Panc1 (cell line): ENCODE measurements around the gene FKBP2. TPM values are rescaled to one million over a fixed set of nuclear protein-coding genes. Genes with fewer than 3 reads are reported as not detected.

ENCODE experiments used
- ATAC-seq: fragments of 200-7000 bp; cut with Tn5 transposase; 2 replicates; pipeline ENCODE4 v1.9.1; 2020; ENCODE audit warnings: mild to moderate bottlenecking, moderate library complexity
- BruUV-seq: library from RNA; stranded (reverse); fragments of 400-500 nt; replicated peaks from 2 replicates; lab custom pipeline; 2021; lab: Mats Ljungman, UMichigan
- CTCF ChIA-PET: fragments of 300-600 bp; sonication (Branson Sonifier 250); formaldehyde crosslinking; loops from one replicate; lab custom pipeline; 2022; ENCODE audit warnings: antibody characterized with exemption; lab: Charles Lee
- POLR2A ChIA-PET: fragments of 300-600 bp; sonication (Branson Sonifier 250); formaldehyde crosslinking; loops from one replicate; lab custom pipeline; 2022; ENCODE audit warnings: antibody characterized with exemption; lab: Charles Lee
- DNase-seq: peaks from one replicate; pipeline ENCODE4 v3.0.0-alpha.2; 2010; ENCODE audit warnings: low read depth, low spot score
- H3K27ac ChIP-seq: 2 replicates; pipeline ENCODE4 v1.5.1; 2011; ENCODE audit warnings: mild to moderate bottlenecking, low read length, inconsistent platforms
- H3K27me3 ChIP-seq: fragments of 200-500 bp; sonication (Bioruptor generic); 2 replicates; pipeline ENCODE4 v1.6.0; 2014; ENCODE audit warnings: low read length, inconsistent platforms; ENCODE audit not compliant: control insufficient read depth, insufficient read depth
- H3K36me3 ChIP-seq: fragments of 200-500 bp; sonication (Bioruptor generic); 2 replicates; pipeline ENCODE4 v1.5.1; 2014; ENCODE audit warnings: inconsistent platforms, mild to moderate bottlenecking, low read length, moderate library complexity; ENCODE audit not compliant: control insufficient read depth, insufficient read depth
- H3K4me1 ChIP-seq: 2 replicates; pipeline ENCODE4 v1.5.1; 2011; ENCODE audit warnings: inconsistent platforms, mild to moderate bottlenecking, low read length, moderate library complexity; ENCODE audit not compliant: control insufficient read depth, insufficient read depth
- H3K4me3 ChIP-seq, 2 experiments: 2 replicates each; pipeline ENCODE4 v1.5.1; 2011 to 2012; ENCODE audit warnings: low read depth in 2 of 2, low read length in 2 of 2, mild to moderate bottlenecking in 2 of 2, inconsistent platforms in 1 of 2, moderate library complexity in 1 of 2
- H3K9me3 ChIP-seq: fragments of 200-500 bp; sonication (Bioruptor generic); 2 replicates; pipeline ENCODE4 v1.5.1; 2014; ENCODE audit warnings: low read depth, mild to moderate bottlenecking, inconsistent platforms, low read length, moderate library complexity; ENCODE audit not compliant: control insufficient read depth, insufficient read depth
- POLR2AphosphoS5 ChIP-seq: IDR thresholded peaks from 2 replicates; pipeline ENCODE4 v1.6.1; 2012; ENCODE audit warnings: mild to moderate bottlenecking, low read depth, low read length, moderate library complexity
- REST ChIP-seq, 2 experiments: IDR thresholded peaks; 2 replicates each; pipeline ENCODE4 v1.6.1; 2011 to 2012; ENCODE audit warnings: low read depth in 2 of 2, control low read depth in 1 of 2, low read length in 1 of 2, mild to moderate bottlenecking in 1 of 2, moderate library complexity in 1 of 2; ENCODE audit not compliant: insufficient read depth in 1 of 2
- SIN3A ChIP-seq: IDR thresholded peaks from 2 replicates; pipeline ENCODE4 v1.6.1; 2012; ENCODE audit warnings: low read depth, mild to moderate bottlenecking, low read length, moderate library complexity, borderline replicate concordance; ENCODE audit not compliant: insufficient read depth
- TCF7L2 ChIP-seq: IDR thresholded peaks from 2 replicates; pipeline ENCODE4 v1.6.1; 2011; ENCODE audit warnings: mild to moderate bottlenecking, low read depth, low read length, inconsistent platforms
- in situ Hi-C: cut with HindIII; loops from 2 replicates; pipeline ENCODE4 v1.10.0; 2016; ENCODE audit warnings: low sequenced_read_pairs, low pct_unique_long_range_greater_than_20kb
- intact Hi-C: fragments of 100-400 bp; cut with micrococcal nuclease; formaldehyde crosslinking; loops from one replicate; pipeline ENCODE4 v1.10.0; 2022; ENCODE audit not compliant: unreplicated experiment
- total RNA-seq: library from RNA; stranded (reverse); gene quantifications from one replicate; pipeline ENCODE4 v1.2.1, GENCODE V29; 2021; ENCODE audit not compliant: unreplicated experiment
- TF ChIP-seq, protein P1 (sequence below): fragments of 450-650 bp; IDR thresholded peaks from 2 replicates; pipeline ENCODE4 v1.5.1; 2017; ENCODE audit warnings: mild to moderate bottlenecking

The FKBP2 gene
- total RNA-seq, 1 experiment from 2014 or later, result 71.8 TPM

- no peak for DNase-seq
- H3K36me3 ChIP-seq, result no peaks in the 10 kb centered on the region; the same call in 1 of the 2 replicates
- H3K27me3 ChIP-seq, result no peaks in the 10 kb centered on the region
- CTCF ChIA-PET, result interaction anchor here (0.6 to 1.0 kb wide), 4 partner anchors 15 to 32 kb away, joined by 3 to 20 read pairs (median 5); partner anchors contain the start of gene PRDX5
- in situ Hi-C loops, result no loop called here
- H3K4me1 ChIP-seq, result peaks cover 28% of the 10 kb centered on the region
- intact Hi-C loops, result no loop called here
- H3K4me3 ChIP-seq, result peak overlapping the region; percentile 57 to 98
- POLR2A ChIA-PET, result interaction anchor here (0.7 to 1.5 kb wide), 2 partner anchors 17 to 32 kb away, joined by 5 to 10 read pairs; partner anchors contain the start of gene PRDX5
- BruUV-seq, result no TSS peak
- peak overlapping the region; percentile 82 for H3K27ac ChIP-seq
- no peak; the same call in 1 of the 2 replicates for TF ChIP-seq POLR2AphosphoS5
- TF ChIP-seq, protein P1, sequence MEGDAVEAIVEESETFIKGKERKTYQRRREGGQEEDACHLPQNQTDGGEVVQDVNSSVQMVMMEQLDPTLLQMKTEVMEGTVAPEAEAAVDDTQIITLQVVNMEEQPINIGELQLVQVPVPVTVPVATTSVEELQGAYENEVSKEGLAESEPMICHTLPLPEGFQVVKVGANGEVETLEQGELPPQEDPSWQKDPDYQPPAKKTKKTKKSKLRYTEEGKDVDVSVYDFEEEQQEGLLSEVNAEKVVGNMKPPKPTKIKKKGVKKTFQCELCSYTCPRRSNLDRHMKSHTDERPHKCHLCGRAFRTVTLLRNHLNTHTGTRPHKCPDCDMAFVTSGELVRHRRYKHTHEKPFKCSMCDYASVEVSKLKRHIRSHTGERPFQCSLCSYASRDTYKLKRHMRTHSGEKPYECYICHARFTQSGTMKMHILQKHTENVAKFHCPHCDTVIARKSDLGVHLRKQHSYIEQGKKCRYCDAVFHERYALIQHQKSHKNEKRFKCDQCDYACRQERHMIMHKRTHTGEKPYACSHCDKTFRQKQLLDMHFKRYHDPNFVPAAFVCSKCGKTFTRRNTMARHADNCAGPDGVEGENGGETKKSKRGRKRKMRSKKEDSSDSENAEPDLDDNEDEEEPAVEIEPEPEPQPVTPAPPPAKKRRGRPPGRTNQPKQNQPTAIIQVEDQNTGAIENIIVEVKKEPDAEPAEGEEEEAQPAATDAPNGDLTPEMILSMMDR, result no peak; the same call in 1 of the 2 replicates
- TF ChIP-seq TCF7L2, result no peak
- no peak for TF ChIP-seq REST (IDR thresholded peaks at IDR 0.05; ENCODE audit: insufficient read depth in 1 of 2, low read depth in 2 of 2, low read length in 1 of 2)
- H3K9me3 ChIP-seq, result no peaks in the 10 kb centered on the region
- ATAC-seq, result peak; percentile 9; the same call in 1 of the 2 replicates
These were observed 45.2 kb downstream of the FKBP2 start for GRCh38 chr11:64285885-64286800.

- Histone ChIP-seq H3K4me3 (peak overlapping the region; percentile 57 to 98; a peak in 3 of 4 replicates), H3K4me1 (peaks cover 31% of the 10 kb centered on the region), H3K36me3 (no peaks in the 10 kb centered on the region; the same call in 1 of the 2 replicates), H3K27me3 (no peaks in the 10 kb centered on the region), H3K27ac (peak overlapping the region; percentile 82), H3K9me3 (no peaks in the 10 kb centered on the region)
- BruUV-seq, result no TSS peak
- in situ Hi-C loops, result no loop called here
- DNase-seq, result no peak
- ATAC-seq, result no peak
- ChIA-PET CTCF (no interaction called here), POLR2A (interaction anchor here (0.7 kb wide), 1 partner anchor 31 kb away, joined by 5 read pairs; the partner anchor contains the start of gene PRDX5)
- intact Hi-C loops, result no loop called here
- TF ChIP-seq POLR2AphosphoS5 (no peak), SIN3A (no peak), REST (IDR thresholded peaks at IDR 0.05; ENCODE audit: insufficient read depth in 1 of 2, low read depth in 2 of 2, low read length in 1 of 2) (no peak), TCF7L2 (no peak)
- TF ChIP-seq, protein P1, result no peak
These were observed 45.9 kb downstream of the FKBP2 start for GRCh38 chr11:64286801-64287159.
